GM21360 (cell line): ENCODE data around the gene SNAP25.
A peak's percentile ranks its signal among the peaks of the same experiment; 100 is the strongest.

Experiments
- ATAC-seq: cut with Tn5 transposase; IDR thresholded peaks from one replicate; pipeline ENCODE4 v1.9.1; 2021; ENCODE audit warnings: mild to moderate bottlenecking, moderate library complexity; ENCODE audit not compliant: unreplicated experiment

Gene SNAP25

GRCh38 chr20:10216146-10216791, 2.4 kb upstream of the SNAP25 start:
- no peak for ATAC-seq

DNA sequence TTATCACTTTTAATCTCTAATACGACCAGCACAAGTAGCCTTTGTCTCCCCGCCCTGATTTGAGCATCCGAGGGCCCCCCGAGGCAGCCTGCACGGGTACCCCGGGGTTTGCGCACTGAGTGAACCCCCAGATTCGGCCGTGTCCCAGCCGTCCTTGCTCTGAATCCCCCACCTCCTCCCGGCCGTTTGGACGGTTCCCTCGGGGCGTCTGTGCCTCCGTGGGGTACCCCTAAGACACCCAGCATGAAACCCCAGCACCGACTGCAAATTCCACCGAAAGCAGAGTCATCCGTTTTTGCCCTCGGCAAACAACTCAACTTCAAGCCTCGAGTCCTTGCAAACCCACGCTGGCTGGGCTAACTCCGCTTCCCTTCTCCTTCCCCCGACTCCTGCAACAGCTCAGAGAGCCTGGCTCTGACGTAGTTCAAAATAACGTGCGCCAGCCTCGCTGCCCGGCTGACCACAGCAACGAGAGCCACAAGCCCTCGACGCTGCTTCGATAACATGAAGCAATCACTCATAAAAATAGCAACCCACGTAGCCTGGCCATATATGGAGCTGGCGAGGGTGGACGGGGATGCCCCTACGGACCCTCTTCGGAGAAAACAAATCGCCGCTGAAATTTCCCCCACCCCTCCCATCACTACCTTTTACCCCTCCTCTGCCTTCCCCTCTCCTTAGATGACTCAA, 764 bp upstream of the SNAP25 start:
- no peak for ATAC-seq

DNA sequence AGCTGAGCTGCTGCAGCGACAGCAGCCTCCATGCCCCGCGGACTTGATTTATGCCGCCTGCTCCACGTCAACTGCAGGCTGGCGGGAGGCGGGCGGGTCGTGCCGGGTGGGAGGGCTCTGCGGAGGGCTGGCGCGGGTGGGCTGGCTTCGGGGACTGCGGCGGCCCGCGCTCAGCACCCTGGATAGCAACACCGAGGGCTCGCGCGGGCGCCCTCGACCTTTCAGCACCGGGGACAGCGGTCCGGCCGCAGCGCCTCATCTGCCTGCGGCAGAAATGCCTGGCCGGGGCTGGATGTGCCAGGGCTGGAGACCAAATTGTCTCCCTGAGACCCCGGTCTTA, 792 bp downstream of the SNAP25 start:
- ATAC-seq = no peak

DNA sequence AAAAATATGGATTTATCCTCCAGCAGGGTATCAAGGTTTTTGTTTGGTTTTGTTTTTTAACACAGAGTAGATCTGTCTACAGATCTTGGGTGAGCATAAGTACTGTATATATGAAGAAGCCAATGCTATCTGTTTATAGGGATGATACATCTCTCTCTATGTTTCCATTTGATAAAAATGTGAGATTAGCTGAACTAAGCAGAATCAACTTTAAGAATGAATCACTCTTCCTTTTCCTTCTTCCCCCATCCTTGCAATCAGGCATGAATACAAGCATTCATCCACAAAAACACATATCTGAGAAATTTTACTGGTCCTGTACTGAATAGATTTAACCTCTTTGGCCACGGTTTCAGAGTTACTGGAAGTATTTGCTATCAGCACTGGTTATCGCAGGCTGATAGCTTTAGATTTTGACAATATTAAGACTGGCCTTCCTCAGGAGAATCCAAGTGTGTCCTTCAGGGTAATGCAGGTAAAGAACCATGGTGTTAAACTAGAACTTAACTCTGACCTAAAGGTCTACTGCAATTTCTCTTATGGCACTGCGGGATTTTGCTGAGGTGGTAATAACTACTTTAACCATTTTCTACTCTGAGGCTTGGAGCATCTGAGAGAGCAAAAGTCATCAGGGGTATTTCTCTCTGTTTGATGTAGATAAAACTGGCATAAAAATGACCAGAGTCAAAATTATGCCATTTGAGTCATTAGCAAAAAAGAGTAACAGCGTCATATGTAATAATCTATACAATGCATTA, 1.5 kb downstream of the SNAP25 start:
- ATAC-seq = no peak

- ATAC-seq = no peak
Measured at GRCh38 chr20:10221021-10221420, 2.4 kb downstream of the SNAP25 start.

- peak; percentile 73 for ATAC-seq
Measured at GRCh38 chr20:10225439-10226060, 6.9 kb downstream of the SNAP25 start.

- ATAC-seq = no peak
Measured at GRCh38 chr20:10228330-10228729, 9.7 kb downstream of the SNAP25 start.

DNA sequence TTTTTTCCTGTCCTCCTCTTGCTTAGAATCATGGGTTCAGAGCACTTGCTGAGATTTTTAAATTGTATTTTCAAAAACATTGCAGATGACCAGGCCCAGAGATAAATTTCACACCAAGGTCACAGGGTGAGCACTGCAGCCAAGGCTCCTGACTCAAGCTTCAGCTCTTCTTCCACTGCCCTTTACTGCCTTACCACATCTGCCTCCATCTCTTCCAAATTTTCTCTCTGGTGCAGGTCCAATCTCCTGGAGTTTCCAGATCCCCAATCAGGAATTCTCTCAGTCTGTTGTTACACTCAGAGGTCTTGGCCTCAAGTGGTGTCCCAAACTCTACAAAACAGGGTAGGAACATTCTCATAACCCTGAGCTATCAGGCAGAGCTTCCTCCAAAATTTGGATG, 12.7 kb downstream of the SNAP25 start:
- ATAC-seq = no peak

DNA sequence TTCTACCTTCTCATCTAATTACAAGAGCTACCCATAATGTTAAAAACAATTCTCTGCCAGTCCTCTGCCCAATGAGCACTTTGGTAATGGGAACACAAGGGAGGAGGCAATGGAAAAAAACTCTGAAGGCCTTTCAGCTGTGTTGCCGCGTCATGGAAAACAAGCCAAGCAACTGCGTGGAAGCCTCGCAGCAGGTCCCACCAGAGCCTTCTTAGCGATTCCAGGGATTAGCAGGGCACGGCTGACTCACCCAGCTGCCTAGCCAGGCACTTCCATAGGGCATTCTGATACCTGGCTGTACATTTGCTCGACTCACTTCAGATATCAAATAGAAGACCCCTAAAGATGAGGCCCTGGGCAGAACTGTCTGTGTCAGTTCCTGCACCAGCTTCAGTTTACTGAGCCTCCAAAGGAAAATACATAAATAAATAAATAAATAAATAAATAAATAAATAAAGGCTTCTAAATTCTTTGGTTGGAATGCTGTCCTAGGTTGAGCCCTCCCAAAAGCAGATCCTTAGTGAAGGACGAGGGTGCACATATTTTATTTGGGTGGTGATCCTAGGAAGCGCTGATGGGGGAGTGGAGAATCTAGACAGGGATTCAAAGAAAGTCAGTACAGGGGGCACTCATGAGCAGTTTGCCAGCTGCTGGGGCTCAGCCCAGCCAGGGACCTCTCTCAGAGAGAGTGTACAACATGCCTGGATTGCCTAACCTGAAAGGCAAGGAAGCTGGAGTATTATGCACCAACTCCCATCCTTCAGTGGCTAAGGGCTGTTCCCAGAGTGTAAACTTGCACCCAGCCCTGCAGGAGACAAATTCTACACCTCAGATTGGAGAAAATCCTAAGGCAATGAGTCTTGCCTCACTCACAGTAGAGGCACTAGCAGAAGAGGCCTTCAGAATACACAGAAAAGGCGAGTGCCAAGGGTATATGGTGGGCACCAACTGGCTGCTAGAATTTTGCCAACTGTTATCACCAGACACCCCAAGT, 18.2 kb downstream of the SNAP25 start:
- no peak for ATAC-seq

DNA sequence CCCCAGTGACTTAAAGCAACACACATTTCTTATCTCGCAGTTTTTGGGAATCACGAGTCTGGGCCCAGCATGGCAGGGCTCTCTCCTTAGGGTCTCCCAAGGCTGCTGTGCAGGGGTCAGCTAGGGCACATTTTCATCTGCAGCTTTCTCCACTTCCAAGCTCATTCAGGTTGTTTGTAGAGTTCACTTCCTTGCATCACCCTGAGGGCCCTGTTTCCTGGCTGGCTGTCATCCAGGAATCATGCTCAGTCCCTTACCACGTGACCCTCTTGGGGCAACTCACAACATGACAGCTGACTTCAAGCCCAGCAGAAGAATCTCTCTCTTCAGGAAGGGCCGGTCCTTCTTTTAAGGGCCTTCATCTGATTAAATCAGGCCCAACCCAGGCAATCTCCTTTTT, 21.3 kb downstream of the SNAP25 start:
- no peak for ATAC-seq

- no peak for ATAC-seq
Measured at GRCh38 chr20:10240655-10241054, 22.0 kb downstream of the SNAP25 start.

DNA sequence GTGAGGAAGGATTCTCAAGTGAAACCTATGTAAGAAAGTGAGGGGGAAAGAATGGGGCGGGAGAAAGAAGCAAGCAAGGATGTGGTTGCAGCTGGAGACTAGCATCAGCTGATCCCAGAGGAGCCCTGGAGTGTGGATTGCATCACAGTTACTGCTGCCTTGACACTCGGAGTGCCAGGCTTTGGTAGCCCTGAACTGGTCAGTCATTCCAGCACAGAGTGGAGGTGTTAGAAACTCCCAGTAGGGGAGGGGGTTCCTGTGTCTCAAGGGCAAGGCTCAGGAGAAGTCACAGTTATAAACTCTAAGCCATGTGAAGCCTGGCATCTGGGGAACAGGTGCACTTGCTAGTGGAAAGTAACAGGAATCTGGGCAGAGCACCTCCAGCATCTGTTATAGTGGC, 23.5 kb downstream of the SNAP25 start:
- ATAC-seq = no peak

DNA sequence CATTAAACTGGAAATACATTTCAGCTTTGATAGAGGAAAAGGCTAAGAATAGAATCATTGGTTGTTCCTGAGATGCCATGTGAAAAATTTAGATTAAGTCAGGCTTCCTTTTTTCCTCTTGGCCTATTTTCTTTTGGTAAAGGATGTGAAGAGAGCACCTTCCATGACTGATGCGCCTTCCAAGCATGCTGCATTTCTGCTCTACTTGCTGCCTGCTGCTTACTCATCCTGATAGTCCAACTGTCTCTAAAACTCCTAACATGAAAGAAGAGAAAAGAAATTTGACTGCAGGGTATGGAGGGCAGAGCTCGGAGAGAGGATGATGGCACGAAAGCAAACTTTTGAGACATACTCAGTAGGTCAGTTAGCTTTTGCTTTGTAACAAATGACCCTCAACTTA, 28.8 kb downstream of the SNAP25 start:
- no peak for ATAC-seq

GRCh38 chr20:10249048-10249770, 30.6 kb downstream of the SNAP25 start:
- no peak for ATAC-seq

GRCh38 chr20:10249822-10250221, 31.2 kb downstream of the SNAP25 start:
- no peak for ATAC-seq

DNA sequence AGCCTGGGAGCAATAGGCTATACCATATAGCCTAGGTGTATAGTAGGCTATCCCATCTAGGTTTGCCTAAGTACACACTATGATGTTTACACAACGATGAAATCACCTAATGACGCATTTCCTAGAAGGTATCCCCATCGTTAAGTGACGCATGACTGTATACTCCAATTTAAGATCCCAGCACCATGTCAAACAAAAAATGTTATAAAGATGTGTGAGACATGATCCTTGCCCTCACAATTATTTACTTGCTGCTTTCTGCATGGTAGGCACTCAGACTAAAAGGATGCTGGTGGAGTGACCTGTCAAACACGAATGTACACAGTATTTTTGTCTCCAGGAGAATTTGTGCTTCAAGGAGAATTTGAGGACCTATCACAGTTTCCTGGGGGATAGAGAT, 32.3 kb downstream of the SNAP25 start:
- no peak for ATAC-seq

DNA sequence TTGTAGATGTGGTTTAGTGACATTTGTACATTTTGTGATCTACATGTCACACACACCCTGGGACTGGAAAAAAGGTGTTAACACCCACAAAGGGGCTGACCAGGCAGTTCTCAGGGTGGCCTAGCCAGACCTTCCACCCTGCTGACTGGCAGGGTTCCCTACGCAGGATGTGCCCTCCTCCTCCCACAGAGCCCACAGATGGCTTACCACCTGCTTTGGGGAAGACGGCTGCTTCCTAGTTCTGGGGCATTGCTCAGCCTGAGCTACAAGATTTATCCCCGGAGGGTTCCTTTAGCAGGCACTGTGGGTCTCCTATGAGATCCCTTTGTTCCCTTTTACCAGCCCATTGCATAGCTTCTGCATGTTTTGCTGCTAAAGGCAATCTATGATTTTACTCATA, 35.1 kb downstream of the SNAP25 start:
- no peak for ATAC-seq

GRCh38 chr20:10255846-10256245, 37.2 kb downstream of the SNAP25 start:
- ATAC-seq = no peak

- no peak for ATAC-seq
Measured at GRCh38 chr20:10259166-10259565, 40.5 kb downstream of the SNAP25 start.

DNA sequence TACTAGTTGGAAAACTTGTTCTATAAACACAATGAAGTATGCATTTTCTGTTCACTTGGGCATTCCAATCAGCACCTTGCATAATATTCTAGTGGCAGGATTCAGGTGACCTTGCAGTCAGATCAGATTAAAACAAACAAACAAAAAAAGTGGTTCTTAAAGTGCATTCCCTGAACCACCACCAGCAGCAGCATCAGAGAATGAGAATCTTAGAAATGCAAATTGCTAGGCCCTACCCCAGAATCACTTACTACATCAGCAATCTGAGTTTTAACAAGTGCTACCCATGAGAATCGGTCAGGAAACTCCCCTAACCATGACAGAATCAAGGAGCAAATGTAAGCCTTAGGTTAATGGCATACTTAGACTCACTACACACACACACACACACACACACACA, 41.7 kb downstream of the SNAP25 start:
- no peak for ATAC-seq
